GM19452 (cell line): Measurements from ENCODE around the gene KCNIP1.
"Not testable (repeated sequence)": the region's sequence is repeated elsewhere in the genome, so short reads cannot be mapped to it uniquely, and the experiment has no call there.

Experiments
- ATAC-seq: cut with Tn5 transposase; IDR thresholded peaks from one replicate; pipeline ENCODE4 v1.9.1; 2021; ENCODE audit not compliant: unreplicated experiment

KCNIP1 gene

GRCh38 chr5:170534177-170534576, 30.4 kb downstream of the KCNIP1 start:
- no peak for ATAC-seq

DNA sequence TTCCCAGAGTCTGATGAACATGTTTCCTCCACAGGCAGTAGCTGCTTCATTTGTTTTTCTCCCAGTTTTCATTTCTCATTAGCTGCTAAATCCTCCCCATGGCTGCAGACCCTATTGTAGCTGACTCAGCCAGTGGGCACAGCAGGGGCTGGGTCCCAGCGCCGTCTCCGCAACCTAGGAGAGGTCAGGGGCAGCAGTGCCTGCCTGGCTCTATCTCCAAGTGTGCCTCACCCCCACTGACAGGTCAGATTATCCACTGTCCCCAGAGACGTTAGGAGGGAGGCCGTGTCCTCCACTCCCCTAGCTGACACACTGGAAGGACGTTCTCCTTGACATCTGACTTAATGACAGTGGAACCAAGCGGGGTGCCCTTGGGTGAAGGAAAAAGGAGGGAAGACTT, 31.1 kb downstream of the KCNIP1 start:
- no peak for ATAC-seq

DNA sequence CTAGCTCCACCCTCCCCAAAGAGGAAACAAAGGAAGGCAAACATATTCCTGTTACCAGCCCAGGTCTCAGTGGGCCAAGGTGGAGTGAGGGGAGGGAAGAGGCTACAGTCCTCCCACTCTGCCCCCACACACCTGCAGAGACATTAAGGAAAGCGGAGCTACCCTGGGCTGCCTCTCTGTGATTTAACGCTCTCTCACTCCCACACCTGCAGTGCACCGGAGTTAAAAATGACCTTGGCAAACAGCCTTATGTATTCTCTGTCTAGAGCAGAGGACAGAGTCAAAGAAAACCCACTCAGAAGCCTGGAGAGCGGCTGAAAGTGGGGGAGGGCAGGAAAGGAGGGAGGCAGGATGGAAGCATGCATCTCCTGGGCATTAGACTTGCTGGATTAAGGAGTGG, 32.7 kb downstream of the KCNIP1 start:
- ATAC-seq, result no peak

- ATAC-seq, result no peak
Measured at GRCh38 chr5:170537451-170538095, 33.8 kb downstream of the KCNIP1 start.

DNA sequence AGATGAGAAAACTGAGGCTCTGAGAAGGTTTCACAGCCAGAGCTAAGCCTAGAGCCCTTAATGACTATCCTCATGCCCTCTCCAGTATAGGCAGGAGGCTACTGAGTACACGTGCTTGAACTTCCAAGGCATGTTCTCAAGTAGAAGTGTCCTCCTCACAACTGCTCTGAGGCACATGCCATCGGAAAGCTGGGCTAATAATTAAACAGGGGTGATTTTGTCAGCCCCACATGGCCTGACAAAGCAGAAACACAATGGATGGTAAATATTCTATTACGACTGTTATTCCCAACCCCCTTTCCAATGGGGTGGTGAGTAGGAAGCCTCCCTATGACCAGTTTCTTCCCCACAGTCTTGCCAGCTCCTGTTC, 34.3 kb downstream of the KCNIP1 start:
- no peak for ATAC-seq

- no peak for ATAC-seq
Measured at GRCh38 chr5:170538696-170539586, 35.1 kb downstream of the KCNIP1 start.

- no peak for ATAC-seq
Measured at GRCh38 chr5:170540271-170540670, 36.5 kb downstream of the KCNIP1 start.

- no peak for ATAC-seq
Measured at GRCh38 chr5:170541146-170541769, 37.4 kb downstream of the KCNIP1 start.

DNA sequence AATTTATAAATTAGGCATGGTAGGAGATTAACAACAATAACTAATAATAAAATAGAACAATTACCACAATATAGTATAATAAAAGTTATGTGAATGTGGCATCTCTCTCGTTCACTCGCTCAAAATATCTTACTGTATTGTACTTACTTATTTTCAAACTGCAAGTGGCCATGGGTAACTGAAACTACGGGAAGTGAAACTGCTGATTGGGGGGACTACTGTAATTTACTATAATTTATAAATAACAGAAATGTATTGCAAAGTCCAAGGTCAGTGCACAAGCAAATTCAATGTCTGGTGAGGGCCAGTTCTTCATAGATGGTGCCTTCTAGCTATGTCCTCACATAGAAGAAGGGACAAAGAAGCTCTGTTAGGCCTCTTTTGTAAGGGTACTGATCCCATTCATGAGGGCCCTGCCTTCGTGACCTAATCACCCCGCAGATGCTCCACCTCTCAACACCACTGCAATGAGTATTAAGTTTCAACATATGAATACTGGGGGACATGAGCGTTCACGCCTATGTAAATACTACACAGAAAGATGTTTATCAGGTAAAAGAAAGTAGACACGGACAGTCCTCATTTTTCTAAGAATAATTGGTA, 39.0 kb downstream of the KCNIP1 start:
- no peak for ATAC-seq

- ATAC-seq, result no peak
Measured at GRCh38 chr5:170545313-170545712, 41.5 kb downstream of the KCNIP1 start.

DNA sequence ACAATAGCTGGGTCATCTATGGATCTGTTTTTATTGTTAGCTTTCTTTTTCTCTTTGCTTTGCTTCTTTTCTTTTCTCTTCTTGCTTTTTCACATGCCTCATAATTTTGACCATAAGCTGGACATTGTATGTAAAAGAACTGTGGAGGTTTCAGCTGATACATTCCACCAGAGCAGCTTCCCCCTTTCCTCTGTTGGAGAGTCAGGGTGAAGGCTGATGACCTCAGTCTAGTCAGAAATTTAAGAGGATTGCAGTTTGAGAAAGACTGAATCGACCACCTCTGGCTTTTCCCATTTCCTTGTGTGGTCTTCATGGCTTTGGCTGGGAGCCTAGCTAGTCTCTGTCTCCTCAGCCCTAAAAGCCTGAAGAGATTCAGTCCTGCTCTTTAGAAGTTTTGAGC, 42.0 kb downstream of the KCNIP1 start:
- no peak for ATAC-seq

DNA sequence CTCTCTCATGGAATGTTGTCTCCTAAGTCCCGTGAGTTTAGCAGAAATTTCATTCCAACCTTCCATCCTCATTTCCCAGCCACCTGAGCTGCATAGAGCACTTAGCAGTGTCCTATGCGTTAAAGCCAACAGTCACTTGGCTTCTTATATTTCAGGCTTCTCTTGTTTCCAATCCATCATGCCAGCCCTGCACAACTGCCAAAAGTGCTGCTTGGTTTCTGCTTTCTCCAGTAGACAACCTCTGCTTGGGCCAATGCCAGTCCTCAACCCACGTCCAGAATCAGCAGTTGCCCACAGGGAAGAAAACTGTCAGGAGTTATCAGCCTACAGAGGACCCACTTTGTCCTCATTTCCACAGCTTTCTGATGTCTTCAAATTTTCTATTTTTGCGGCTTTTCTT, 42.5 kb downstream of the KCNIP1 start:
- no peak for ATAC-seq

- ATAC-seq, result not testable (repeated sequence)
Measured at GRCh38 chr5:170550382-170550781, 46.6 kb downstream of the KCNIP1 start.

DNA sequence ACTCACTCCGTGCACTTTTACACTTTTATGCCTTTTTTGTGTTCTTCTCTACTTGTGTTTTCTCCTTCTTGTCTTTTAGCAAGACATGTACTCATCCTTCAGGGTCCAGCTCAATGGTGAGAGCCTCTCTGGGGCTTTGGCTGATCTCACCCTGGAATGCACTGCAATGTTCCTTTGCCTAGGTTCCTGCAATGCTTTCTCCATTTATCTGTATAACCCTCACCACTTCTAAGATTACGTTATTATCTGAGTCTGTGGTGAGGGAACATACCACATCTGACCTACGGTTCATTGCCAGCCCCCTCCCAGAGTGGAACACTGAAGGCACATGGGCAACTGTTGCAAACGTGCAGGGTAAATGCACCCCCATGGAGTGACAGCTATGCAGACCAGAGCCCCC, 47.3 kb downstream of the KCNIP1 start:
- ATAC-seq, result no peak

- ATAC-seq, result no peak
Measured at GRCh38 chr5:170551622-170552021, 47.8 kb downstream of the KCNIP1 start.

GRCh38 chr5:170552621-170553115, 48.8 kb downstream of the KCNIP1 start:
- ATAC-seq, result no peak

GRCh38 chr5:170553218-170553617, 49.4 kb downstream of the KCNIP1 start:
- ATAC-seq, result no peak

DNA sequence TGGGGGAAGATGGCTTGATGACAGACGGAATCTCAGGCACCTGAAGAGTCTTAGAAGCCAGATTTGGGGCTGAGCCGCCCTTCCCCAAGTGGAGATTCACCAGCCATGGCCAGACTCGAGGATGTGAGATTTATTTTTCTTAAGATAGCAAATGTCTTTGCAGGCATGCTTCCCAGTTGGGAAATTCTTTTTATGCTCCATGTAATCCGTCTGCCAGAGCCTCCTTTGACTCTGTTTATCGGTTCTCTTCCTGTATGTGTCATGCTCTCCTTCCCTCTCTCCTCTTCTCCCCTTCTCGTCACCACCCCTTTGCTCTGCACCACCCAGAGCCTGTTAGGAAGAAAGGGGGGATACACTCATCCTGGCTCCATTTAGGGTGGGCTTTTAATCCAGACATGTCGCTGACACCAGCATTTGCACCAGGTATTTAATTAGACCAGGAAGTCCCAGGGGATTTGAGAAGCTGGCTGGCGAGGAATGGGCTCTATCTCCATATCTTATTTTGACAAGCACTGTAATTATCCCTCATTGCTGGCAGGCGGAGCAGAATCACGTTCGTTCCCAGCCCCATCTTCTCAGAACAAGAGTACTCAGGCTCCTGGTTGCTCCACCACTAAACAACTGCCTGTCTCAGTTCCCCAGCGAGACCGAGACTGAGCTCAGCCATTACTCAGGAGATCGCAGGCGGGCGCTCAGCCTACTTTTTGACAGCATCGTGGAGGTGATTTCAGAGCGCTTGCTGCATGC, 50.9 kb downstream of the KCNIP1 start:
- ATAC-seq, result no peak

- ATAC-seq, result no peak
Measured at GRCh38 chr5:170557314-170557713, 53.5 kb downstream of the KCNIP1 start.

GRCh38 chr5:170559296-170559695, 55.5 kb downstream of the KCNIP1 start:
- ATAC-seq, result no peak

DNA sequence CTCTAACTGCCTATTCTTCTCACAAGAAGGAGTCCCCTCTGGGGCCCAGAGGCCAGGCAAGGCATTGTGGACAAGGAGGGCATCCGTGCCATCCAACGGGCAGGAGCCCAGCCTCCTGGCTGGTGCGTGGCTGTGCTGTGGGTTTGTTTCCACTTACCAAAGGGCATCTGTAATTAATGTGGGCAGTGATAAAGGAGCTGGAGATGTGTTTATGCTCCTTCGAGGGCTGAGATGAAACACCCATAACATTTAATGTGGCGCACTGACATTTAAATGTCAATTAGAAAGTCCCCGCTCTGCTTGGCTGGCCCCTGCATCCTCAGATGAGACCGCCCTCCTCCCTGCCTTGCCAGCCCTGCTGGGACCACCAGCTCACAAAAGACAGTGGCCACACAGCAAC, 57.1 kb downstream of the KCNIP1 start:
- ATAC-seq, result no peak
